A673 (cell line): ENCODE data around the gene HELT.

Source experiments
- EZH2 ChIP-seq: fragments of 200-600 bp; sonication (generic); IDR thresholded peaks from 2 replicates; pipeline ENCODE4 v1.6.1; 2017; ENCODE audit warnings: borderline replicate concordance, low read depth, mild to moderate bottlenecking, mixed read lengths, antibody characterized with exemption, low read length; ENCODE audit not compliant: poor library complexity, severe bottlenecking
- TF ChIP-seq, protein P1 (sequence below): fragments of 300-800, 200-600 bp; sonication (generic); conservative IDR thresholded peaks from 2 replicates; pipeline ENCODE4 v1.5.1; 2017; ENCODE audit warnings: low read depth, mild to moderate bottlenecking, antibody characterized with exemption, low read length, moderate library complexity, mixed read lengths

DNA sequence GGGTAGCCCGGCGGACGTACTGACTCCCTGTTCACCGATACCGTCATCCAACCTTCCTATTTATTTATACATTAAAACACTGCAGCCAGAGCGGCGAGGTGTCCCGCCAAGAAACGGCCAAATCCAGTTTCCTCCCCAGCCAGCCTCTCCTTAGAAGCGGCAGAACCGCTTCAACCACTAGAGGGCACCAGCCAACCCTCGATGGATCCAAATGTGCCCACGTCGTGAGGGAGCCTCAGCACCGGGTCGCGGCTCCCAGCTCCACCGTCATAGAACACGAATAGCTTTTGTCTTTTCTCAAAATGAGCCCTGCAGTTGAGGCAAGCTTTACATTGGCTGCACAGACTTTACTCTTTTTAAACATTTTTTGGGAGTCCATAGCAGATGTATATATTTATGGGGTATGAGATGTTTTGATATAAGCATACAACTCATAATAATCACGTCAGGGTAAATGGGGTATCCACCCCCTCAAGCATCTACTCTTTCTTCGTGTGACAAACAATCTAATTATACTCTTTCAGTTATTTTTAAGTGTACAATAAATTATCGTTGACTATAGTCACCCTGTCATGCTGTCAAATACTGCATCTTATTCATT, 13.0 kb upstream of the HELT start:
- TF ChIP-seq, protein P1, sequence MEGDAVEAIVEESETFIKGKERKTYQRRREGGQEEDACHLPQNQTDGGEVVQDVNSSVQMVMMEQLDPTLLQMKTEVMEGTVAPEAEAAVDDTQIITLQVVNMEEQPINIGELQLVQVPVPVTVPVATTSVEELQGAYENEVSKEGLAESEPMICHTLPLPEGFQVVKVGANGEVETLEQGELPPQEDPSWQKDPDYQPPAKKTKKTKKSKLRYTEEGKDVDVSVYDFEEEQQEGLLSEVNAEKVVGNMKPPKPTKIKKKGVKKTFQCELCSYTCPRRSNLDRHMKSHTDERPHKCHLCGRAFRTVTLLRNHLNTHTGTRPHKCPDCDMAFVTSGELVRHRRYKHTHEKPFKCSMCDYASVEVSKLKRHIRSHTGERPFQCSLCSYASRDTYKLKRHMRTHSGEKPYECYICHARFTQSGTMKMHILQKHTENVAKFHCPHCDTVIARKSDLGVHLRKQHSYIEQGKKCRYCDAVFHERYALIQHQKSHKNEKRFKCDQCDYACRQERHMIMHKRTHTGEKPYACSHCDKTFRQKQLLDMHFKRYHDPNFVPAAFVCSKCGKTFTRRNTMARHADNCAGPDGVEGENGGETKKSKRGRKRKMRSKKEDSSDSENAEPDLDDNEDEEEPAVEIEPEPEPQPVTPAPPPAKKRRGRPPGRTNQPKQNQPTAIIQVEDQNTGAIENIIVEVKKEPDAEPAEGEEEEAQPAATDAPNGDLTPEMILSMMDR = peak; percentile 96
- TF ChIP-seq EZH2 = no peak
